Sigmoid colon (tissue), 7 donors: ENCODE measurements around the gene ACOT12. TPM values are rescaled to one million over a fixed set of nuclear protein-coding genes. Genes with fewer than 3 reads are reported as not detected.

Experiments used
- DNase-seq: peaks from one replicate; pipeline ENCODE4 v3.0.0-alpha.2; 2019
- H3K27ac ChIP-seq, 4 donors: fragments of 200-600 bp; sonication (generic); one replicate each; pipeline ENCODE4 v1.5.1; 2016 to 2019; ENCODE audit warnings: mild to moderate bottlenecking in 1 of 4
- H3K27me3 ChIP-seq, 3 donors: fragments of 200-600 bp; sonication (generic); one replicate each; pipeline ENCODE4 v1.5.1; 2019; ENCODE audit warnings: mild to moderate bottlenecking in 1 of 3
- H3K36me3 ChIP-seq, 4 donors: fragments of 200-600 bp; sonication (generic); one replicate each; pipeline ENCODE4 v1.5.1; 2016 to 2019
- H3K4me1 ChIP-seq, 4 donors: fragments of 200-600 bp; sonication (generic); one replicate each; pipeline ENCODE4 v1.5.1; 2017 to 2019
- H3K4me3 ChIP-seq, 4 donors: fragments of 200-600 bp; sonication (generic); one replicate each; pipeline ENCODE4 v1.5.1; 2017 to 2019; ENCODE audit warnings: mild to moderate bottlenecking in 2 of 4, moderate library complexity in 1 of 4
- H3K9me3 ChIP-seq, 4 donors: fragments of 200-600 bp in 3 of 4; sonication (generic) in 3 of 4; one replicate each; pipeline versions ENCODE4 v1.5.1 to v1.6.1; 2013 to 2019
- EP300 ChIP-seq, 4 donors: sonication (generic); formaldehyde crosslinking; IDR thresholded peaks; one replicate each; pipeline ENCODE4 v1.6.1; 2017; ENCODE audit warnings: antibody characterized with exemption in 4 of 4
- POLR2A ChIP-seq, 2 donors: fragments of 450-650 bp; IDR thresholded peaks; one replicate each; pipeline ENCODE4 v1.6.1; 2016; ENCODE audit warnings: antibody characterized with exemption in 2 of 2, mild to moderate bottlenecking in 2 of 2, moderate library complexity in 2 of 2
- POLR2AphosphoS5 ChIP-seq, 4 donors: sonication (generic); formaldehyde crosslinking; IDR thresholded peaks; one replicate each; pipeline ENCODE4 v1.6.1; 2017; ENCODE audit warnings: antibody characterized with exemption in 4 of 4
- WGBS, 2 donors: extraction: QIAGEN DNeasy Blood & Tissue Kit; methylation state at CpG; one replicate each; pipeline ENCODE4 v1.1.7; 2013; 5-methylcytosine and 5-hydroxymethylcytosine counted together
- intact Hi-C: fragments of 100-400 bp; cut with DNase I; formaldehyde crosslinking; loops from one replicate; pipeline ENCODE4 v1.15.1; 2023
- polyA plus RNA-seq, 3 donors: library from polyadenylated mRNA; stranded (reverse); fragments of 200-250 nt; gene quantifications; one replicate each; pipeline ENCODE4 v1.2.3, GENCODE V29; 2013
- total RNA-seq, 4 donors: library from RNA; depleted of rRNA; stranded (reverse); fragments of >200 nt; gene quantifications; one replicate each; pipeline ENCODE4 v1.1.0, GENCODE V29; 2016
- TF ChIP-seq, protein P1 (sequence below), 4 experiments: fragments of 450-650 bp in 3 of 4; fragments of 200-600 bp in 1 of 4; IDR thresholded peaks; one replicate each; pipeline ENCODE4 v1.5.1; 2016 to 2019; ENCODE audit warnings: antibody characterized with exemption in 4 of 4, mild to moderate bottlenecking in 3 of 4, moderate library complexity in 2 of 4
- donor health status: healthy with polysubstance abuse.
- donor health status: Bipolar disorder and iron deficiency.
- donor health status: healthy.

ACOT12 gene
- total and polyA plus RNA-seq, 7 donors, result 0.09 to 0.41 TPM; not detected in 5

DNA sequence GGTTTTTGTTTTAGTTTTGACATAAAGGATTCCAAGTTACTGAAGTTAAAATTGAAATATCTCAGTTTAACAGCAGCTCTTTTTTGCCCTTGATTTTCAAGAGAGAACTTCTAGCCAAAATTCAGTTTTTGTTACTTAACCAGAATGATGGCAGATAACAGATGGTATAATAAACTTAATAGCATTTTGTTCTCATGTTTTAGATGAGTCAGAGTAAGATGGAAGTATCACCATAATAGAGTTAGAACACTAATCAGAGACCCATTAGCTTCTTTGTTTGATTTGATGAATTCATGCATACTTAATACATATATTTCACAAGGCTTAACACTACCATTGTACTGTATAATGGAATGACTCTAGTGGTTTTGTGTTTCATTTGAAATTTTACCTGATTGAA lies 80.7 kb downstream of the ACOT12 start:
- no peak for DNase-seq
- H3K4me3 ChIP-seq, result no peak overlapping the region
- H3K4me1 ChIP-seq, result no peaks in the 10 kb centered on the region
- no peaks in the 10 kb centered on the region for H3K27me3 ChIP-seq
- H3K9me3 ChIP-seq, result no peaks in the 10 kb centered on the region
- no peak for TF ChIP-seq POLR2AphosphoS5 (IDR thresholded peaks at IDR 0.05)
- TF ChIP-seq POLR2A (IDR thresholded peaks at IDR 0.05), result no peak
- TF ChIP-seq, protein P1, sequence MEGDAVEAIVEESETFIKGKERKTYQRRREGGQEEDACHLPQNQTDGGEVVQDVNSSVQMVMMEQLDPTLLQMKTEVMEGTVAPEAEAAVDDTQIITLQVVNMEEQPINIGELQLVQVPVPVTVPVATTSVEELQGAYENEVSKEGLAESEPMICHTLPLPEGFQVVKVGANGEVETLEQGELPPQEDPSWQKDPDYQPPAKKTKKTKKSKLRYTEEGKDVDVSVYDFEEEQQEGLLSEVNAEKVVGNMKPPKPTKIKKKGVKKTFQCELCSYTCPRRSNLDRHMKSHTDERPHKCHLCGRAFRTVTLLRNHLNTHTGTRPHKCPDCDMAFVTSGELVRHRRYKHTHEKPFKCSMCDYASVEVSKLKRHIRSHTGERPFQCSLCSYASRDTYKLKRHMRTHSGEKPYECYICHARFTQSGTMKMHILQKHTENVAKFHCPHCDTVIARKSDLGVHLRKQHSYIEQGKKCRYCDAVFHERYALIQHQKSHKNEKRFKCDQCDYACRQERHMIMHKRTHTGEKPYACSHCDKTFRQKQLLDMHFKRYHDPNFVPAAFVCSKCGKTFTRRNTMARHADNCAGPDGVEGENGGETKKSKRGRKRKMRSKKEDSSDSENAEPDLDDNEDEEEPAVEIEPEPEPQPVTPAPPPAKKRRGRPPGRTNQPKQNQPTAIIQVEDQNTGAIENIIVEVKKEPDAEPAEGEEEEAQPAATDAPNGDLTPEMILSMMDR (IDR thresholded peaks at IDR 0.05), result no peak
- TF ChIP-seq EP300 (IDR thresholded peaks at IDR 0.05), result no peak
- intact Hi-C loops, result no loop called here
- H3K27ac ChIP-seq, result no peak overlapping the region
- peaks cover 0 to 63% (median 16%) of the 10 kb centered on the region in 4 donors for H3K36me3 ChIP-seq

DNA sequence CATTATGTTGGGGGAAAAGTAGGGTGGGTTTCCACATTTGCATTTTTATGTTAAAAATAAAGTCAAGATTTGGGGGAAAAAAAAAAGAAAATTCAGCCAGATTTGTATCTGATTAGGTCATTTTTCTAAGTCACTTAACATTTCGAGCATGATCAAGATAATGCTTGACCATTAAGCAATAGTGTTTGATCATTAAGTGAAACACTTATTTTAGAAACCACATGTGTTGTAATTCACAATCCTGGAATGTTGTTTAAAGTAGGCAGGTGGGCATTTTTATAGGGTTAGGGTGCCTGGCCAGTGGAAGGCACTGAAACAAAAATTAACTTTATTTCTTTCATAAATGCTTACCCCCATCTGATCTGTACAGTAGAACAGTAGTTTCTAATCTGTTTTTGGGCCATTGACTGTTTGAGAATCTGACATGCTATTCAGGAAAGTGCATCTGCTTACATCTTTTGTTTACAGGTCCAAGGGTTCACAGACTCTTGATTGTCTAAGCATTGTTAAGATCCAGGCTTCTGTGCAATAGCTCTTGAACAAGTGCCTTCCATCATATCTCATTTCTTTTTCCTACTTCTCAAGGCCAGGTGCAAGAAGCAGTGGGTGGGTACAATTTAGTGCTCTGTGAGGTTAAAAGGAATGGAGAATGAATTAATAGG lies 83.4 kb downstream of the ACOT12 start:
- WGBS, 2 donors, result 86 to 90% methylated on average over 1 of the region's 1 CpG
- Histone ChIP-seq H3K9me3 (no peaks in the 10 kb centered on the region), H3K36me3 (peaks cover 0 to 63% (median 16%) of the 10 kb centered on the region in 4 donors), H3K27ac (no peak overlapping the region), H3K4me3 (no peak overlapping the region), H3K27me3 (no peaks in the 10 kb centered on the region), H3K4me1 (no peaks in the 10 kb centered on the region)
- no peak for DNase-seq
- TF ChIP-seq POLR2A (IDR thresholded peaks at IDR 0.05) (no peak), EP300 (IDR thresholded peaks at IDR 0.05) (no peak), POLR2AphosphoS5 (IDR thresholded peaks at IDR 0.05) (no peak)
- TF ChIP-seq, protein P1 (IDR thresholded peaks at IDR 0.05), result no peak
- intact Hi-C loops, result no loop called here

DNA sequence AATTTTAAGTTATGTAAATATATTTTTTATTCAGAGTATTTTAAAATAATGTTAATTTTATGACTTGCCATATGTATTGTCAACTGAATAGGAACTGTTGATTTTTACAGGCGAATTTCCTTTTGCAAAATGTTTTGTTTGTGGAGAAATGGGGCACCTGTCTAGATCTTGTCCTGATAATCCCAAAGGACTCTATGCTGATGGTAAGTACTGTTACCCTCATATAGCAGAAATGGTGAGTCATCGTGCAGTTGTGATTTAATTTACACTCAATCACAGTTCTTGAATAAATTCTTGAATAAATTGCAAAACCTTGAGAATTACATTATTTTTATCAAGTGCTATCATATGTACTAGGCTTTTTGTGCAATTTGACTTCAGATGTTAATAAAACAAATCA lies 85.1 kb downstream of the ACOT12 start:
- DNase-seq, result no peak
- no peaks in the 10 kb centered on the region for H3K9me3 ChIP-seq
- no peak overlapping the region for H3K27ac ChIP-seq
- TF ChIP-seq, protein P1 (IDR thresholded peaks at IDR 0.05), result no peak
- no peak for TF ChIP-seq POLR2AphosphoS5 (IDR thresholded peaks at IDR 0.05)
- TF ChIP-seq POLR2A (IDR thresholded peaks at IDR 0.05), result no peak
- no peak for TF ChIP-seq EP300 (IDR thresholded peaks at IDR 0.05)
- H3K4me3 ChIP-seq, result no peak overlapping the region
- peaks cover 0 to 58% (median 20%) of the 10 kb centered on the region in 4 donors for H3K36me3 ChIP-seq
- WGBS, 2 donors, result 91 to 96% methylated on average over 2 of the region's 2 CpGs
- peaks cover 0 to 4% (median 0%) of the 10 kb centered on the region in 4 donors for H3K4me1 ChIP-seq
- H3K27me3 ChIP-seq, result no peaks in the 10 kb centered on the region
- intact Hi-C loops, result loop anchor here (10.0 kb wide), 2 partner anchors 634 to 916 kb away; no protein-coding TSS in a partner anchor

DNA sequence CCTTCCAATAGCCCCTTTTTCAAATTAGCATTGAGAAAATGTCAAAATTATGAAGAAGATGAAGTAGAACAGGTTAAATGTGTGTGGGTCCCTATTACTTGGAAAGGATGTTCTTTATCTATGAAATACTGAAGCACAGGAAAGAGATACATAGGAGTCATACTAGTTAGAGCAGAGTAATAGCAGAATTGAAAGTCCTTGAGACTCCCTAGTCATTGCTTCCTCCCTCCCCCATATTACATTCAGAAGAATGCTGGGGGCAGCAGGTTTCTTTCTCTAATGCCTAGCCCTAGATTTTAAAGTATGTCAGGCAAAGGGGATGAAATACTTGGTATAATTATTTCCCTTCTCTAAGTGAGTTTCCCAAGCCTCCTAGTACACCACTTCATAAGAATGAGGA lies 88.1 kb downstream of the ACOT12 start:
- DNase-seq, result no peak
- no peak overlapping the region for H3K4me3 ChIP-seq
- TF ChIP-seq POLR2A (IDR thresholded peaks at IDR 0.05), result no peak
- no peak for TF ChIP-seq EP300 (IDR thresholded peaks at IDR 0.05)
- TF ChIP-seq, protein P1 (IDR thresholded peaks at IDR 0.05), result no peak
- TF ChIP-seq POLR2AphosphoS5 (IDR thresholded peaks at IDR 0.05), result no peak
- H3K36me3 ChIP-seq, result peaks cover 0 to 27% (median 6%) of the 10 kb centered on the region in 4 donors
- peaks cover 0 to 24% (median 13%) of the 10 kb centered on the region in 4 donors for H3K4me1 ChIP-seq
- no peaks in the 10 kb centered on the region for H3K9me3 ChIP-seq
- no peaks in the 10 kb centered on the region for H3K27me3 ChIP-seq
- no peak overlapping the region for H3K27ac ChIP-seq
- intact Hi-C loops, result loop anchor here (10.0 kb wide), 2 partner anchors 631 to 919 kb away; no protein-coding TSS in a partner anchor
